ENCODE measurements around the gene LYRM2. TPM values are rescaled to one million over a fixed set of nuclear protein-coding genes. Genes with fewer than 3 reads are reported as not detected.

The LYRM2 gene
- total RNA-seq, 6 experiments from 2014 or later: 10.8 to 16.3 (median 12.8) TPM

DNA sequence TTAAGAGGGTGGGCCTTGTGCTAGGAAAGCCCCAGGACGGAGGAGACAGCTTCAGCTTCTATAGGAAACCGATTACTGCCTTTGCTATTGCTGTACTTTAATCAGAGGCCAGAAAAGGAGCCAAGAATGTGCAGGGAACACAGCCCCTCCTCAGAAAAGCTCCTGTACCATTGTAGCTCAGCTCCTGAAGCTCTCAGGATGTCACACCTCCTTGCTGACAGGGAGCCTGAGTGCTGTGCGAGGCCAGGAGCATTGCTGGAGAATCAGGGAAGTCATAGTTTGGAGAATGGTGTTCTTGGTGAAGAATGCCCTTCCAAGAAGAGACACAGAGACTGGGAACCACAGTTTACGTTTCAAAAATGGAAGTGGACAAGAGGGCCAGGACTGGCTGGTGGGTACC is 46.8 kb downstream of the LYRM2 start:
- no peak for DNase-seq
- TF ChIP-seq POLR2A (IDR thresholded peaks at IDR 0.05): no peak
- Histone ChIP-seq H3K27me3 (no peaks in the 10 kb centered on the region), H3K4me3 (no peak overlapping the region), H3K27ac (no peak overlapping the region), H3K4me1 (no peaks in the 10 kb centered on the region), H3K36me3 (no peaks in the 10 kb centered on the region), H3K9me3 (no peaks in the 10 kb centered on the region)
- no peak for ATAC-seq
- 85% methylated on average over 2 of the region's 4 CpGs for WGBS (ENCODE audit: insufficient coverage, low coverage, low lambda C conversion rate, missing lambda C conversion rate)
- intact Hi-C loops (cut with DNase I): no loop called here

DNA sequence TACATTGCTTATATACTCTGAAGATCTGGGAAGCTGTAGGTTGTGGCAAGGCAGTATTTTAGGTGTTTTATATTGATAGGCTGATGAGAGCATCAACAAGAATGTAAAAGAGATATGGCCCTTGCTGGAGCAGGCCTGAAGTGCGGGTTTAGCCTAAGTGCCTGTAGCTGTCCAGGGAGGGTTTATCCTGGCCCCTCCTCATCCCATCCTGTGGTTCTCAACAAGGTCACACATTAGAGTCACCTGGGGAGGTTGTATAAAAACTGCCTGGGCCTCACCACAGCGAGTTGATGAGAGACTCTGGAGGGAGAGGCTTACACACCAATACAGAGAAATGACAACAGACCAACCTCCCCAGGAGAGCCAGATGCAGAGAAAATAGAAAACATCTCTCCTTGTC is 48.4 kb downstream of the LYRM2 start:
- 67% methylated on average over 2 of the region's 2 CpGs for WGBS (ENCODE audit: insufficient coverage, low coverage, low lambda C conversion rate, missing lambda C conversion rate)
- no peaks in the 10 kb centered on the region for H3K4me1 ChIP-seq

DNA sequence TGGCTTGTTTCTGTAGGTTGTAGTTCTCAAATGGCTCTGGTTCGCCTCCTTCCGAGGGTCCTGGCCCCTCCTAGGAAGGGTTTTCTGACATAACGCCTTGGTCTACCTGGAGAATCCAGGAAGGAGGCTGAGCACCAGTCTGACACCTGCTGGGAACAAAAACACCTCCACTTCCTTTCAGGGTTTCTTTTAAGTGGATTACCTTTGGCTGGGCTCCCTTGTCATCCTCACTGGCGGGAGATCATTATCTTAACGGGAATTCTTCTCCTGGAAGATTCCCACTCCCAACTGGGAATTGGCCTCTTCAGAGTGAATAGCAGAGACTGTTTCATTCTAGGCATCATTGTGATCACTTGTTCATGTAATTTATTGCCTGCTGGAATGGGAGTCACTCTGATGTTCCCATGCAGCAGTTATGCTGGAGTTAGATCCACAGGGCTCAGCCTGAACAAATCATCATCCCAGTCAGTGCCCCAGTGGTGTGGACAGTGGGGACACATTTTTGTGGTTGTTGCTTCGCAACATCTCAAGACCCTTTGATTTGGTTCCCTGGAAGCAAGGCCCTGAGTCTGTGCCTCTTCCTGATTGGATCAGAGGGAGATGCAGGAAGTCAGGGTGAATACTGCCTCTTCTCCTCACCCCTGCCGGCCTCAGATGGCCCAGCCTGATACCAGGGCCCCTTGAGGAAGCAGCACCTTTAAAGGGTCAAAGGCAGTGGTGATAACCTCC is 49.1 kb downstream of the LYRM2 start:
- DNase-seq: no peak
- no peak for ATAC-seq
- no peak for TF ChIP-seq POLR2A (IDR thresholded peaks at IDR 0.05)
- H3K36me3 ChIP-seq: no peaks in the 10 kb centered on the region
- no peaks in the 10 kb centered on the region for H3K27me3 ChIP-seq
- 20% methylated on average over 1 of the region's 7 CpGs for WGBS (ENCODE audit: insufficient coverage, low coverage, low lambda C conversion rate, missing lambda C conversion rate)
- H3K4me3 ChIP-seq: no peak overlapping the region
- no peaks in the 10 kb centered on the region for H3K9me3 ChIP-seq
- no peak overlapping the region for H3K27ac ChIP-seq
- H3K4me1 ChIP-seq: no peaks in the 10 kb centered on the region
- intact Hi-C loops (cut with DNase I): no loop called here

More for the DNA sequence above, 48.4 kb downstream of the LYRM2 start:
- no peak for DNase-seq
- Histone ChIP-seq H3K9me3 (no peaks in the 10 kb centered on the region), H3K4me3 (no peak overlapping the region), H3K27ac (no peak overlapping the region), H3K36me3 (no peaks in the 10 kb centered on the region), H3K27me3 (no peaks in the 10 kb centered on the region)
- intact Hi-C loops (cut with DNase I): no loop called here
- ATAC-seq: no peak
- TF ChIP-seq POLR2A (IDR thresholded peaks at IDR 0.05): no peak
- TF ChIP-seq, protein P1, sequence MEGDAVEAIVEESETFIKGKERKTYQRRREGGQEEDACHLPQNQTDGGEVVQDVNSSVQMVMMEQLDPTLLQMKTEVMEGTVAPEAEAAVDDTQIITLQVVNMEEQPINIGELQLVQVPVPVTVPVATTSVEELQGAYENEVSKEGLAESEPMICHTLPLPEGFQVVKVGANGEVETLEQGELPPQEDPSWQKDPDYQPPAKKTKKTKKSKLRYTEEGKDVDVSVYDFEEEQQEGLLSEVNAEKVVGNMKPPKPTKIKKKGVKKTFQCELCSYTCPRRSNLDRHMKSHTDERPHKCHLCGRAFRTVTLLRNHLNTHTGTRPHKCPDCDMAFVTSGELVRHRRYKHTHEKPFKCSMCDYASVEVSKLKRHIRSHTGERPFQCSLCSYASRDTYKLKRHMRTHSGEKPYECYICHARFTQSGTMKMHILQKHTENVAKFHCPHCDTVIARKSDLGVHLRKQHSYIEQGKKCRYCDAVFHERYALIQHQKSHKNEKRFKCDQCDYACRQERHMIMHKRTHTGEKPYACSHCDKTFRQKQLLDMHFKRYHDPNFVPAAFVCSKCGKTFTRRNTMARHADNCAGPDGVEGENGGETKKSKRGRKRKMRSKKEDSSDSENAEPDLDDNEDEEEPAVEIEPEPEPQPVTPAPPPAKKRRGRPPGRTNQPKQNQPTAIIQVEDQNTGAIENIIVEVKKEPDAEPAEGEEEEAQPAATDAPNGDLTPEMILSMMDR (IDR thresholded peaks at IDR 0.05): no peak

DNA sequence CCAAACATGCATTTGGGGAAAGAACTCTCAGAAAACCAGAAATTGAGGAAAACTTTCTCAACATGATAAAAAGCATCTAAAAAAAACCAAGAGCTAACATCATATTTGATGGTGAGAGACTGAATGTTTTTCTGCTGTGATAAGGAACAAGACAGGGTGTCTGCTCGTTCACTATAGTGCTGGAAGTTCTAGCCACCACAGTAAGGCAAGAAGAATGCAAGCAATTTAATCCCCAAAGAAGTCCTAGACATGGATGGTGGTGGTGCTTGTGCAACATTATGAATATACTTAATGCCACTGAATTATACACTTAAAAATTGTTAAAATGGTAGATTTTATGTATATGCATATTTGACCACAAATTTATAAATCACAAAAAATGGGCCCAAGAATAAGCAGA is 53.4 kb downstream of the LYRM2 start:
- no peaks in the 10 kb centered on the region for H3K36me3 ChIP-seq
- no peak for ATAC-seq
- no peaks in the 10 kb centered on the region for H3K9me3 ChIP-seq
- no peak for DNase-seq
- WGBS (ENCODE audit: insufficient coverage, low coverage, low lambda C conversion rate, missing lambda C conversion rate): 50% methylated on average over 1 of the region's 1 CpG
- H3K27me3 ChIP-seq: no peaks in the 10 kb centered on the region
- no peak overlapping the region for H3K4me3 ChIP-seq
- H3K4me1 ChIP-seq: no peaks in the 10 kb centered on the region
- intact Hi-C loops (cut with DNase I): no loop called here
- TF ChIP-seq, protein P1 (IDR thresholded peaks at IDR 0.05): no peak
- TF ChIP-seq POLR2A (IDR thresholded peaks at IDR 0.05): no peak
- no peak overlapping the region for H3K27ac ChIP-seq

DNA sequence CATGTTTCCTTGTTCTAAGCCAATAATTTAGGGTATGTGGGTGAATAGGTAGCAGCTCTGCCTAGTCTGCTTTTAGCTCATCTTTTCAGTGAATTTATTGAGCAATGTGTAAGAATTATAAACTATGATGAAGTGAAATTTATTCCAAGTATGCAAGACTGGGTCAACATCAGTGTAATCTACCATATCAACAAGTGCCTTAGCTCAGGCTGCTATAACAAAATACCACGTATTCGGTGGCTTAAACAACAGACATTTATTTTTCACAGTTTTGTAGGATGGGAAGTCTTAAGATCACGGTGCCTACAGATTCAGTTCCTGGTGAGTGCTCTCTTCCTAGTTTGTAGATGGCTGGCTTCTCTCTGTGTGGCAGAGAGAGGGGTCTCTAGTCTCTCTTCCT is 54.0 kb downstream of the LYRM2 start:
- no peak for TF ChIP-seq POLR2A (IDR thresholded peaks at IDR 0.05)
- TF ChIP-seq, protein P1 (IDR thresholded peaks at IDR 0.05): no peak
- H3K9me3 ChIP-seq: no peaks in the 10 kb centered on the region
- no peak overlapping the region for H3K4me3 ChIP-seq
- H3K36me3 ChIP-seq: no peaks in the 10 kb centered on the region
- DNase-seq: no peak
- no peak for ATAC-seq
- H3K27ac ChIP-seq: no peak overlapping the region
- intact Hi-C loops (cut with DNase I): no loop called here
- no peaks in the 10 kb centered on the region for H3K4me1 ChIP-seq
- 93% methylated on average over 3 of the region's 3 CpGs for WGBS (ENCODE audit: insufficient coverage, low coverage, low lambda C conversion rate, missing lambda C conversion rate)
- no peaks in the 10 kb centered on the region for H3K27me3 ChIP-seq

Data from right lobe of liver (tissue), 6 donors.